HEK293 (cell line): ENCODE data around the gene TSPEAR.

Experiments
- CTCF ChIP-seq: fragments of 450-650 bp; formaldehyde crosslinking; IDR thresholded peaks from 2 replicates; pipeline ENCODE4 v1.5.1; 2016; ENCODE audit warnings: missing biosample characterization, missing genetic modification characterization
- KLF16 ChIP-seq: fragments of 450-650 bp; formaldehyde crosslinking; IDR thresholded peaks from 2 replicates; pipeline ENCODE4 v1.5.1; 2017; ENCODE audit warnings: missing biosample characterization, missing genetic modification characterization
- PRDM10 ChIP-seq: fragments of 450-650 bp; formaldehyde crosslinking; IDR thresholded peaks from 2 replicates; pipeline ENCODE4 v1.5.1; 2016; ENCODE audit warnings: missing biosample characterization, missing genetic modification characterization
- SP2 ChIP-seq: fragments of 450-650 bp; formaldehyde crosslinking; IDR thresholded peaks from 2 replicates; pipeline ENCODE4 v1.5.1; 2016; ENCODE audit warnings: missing biosample characterization, missing genetic modification characterization
- SP7 ChIP-seq: fragments of 450-650 bp; formaldehyde crosslinking; IDR thresholded peaks from 2 replicates; pipeline ENCODE4 v1.5.1; 2016; ENCODE audit warnings: missing biosample characterization, missing genetic modification characterization
- TCF7L2 ChIP-seq: IDR thresholded peaks from 2 replicates; pipeline ENCODE4 v1.6.1; 2011; ENCODE audit warnings: low read depth, mild to moderate bottlenecking, inconsistent platforms, low read length, moderate library complexity, borderline replicate concordance
- ZBTB11 ChIP-seq: fragments of 450-650 bp; formaldehyde crosslinking; conservative IDR thresholded peaks from 2 replicates; pipeline ENCODE4 v1.5.1; 2016; ENCODE audit warnings: low read depth, missing biosample characterization, missing genetic modification characterization
- ZBTB17 ChIP-seq: fragments of 450-650 bp; formaldehyde crosslinking; IDR thresholded peaks from 2 replicates; pipeline ENCODE4 v1.5.1; 2016; ENCODE audit warnings: missing biosample characterization, missing genetic modification characterization
- ZNF23 ChIP-seq: fragments of 450-650 bp; formaldehyde crosslinking; IDR thresholded peaks from 2 replicates; pipeline ENCODE4 v1.5.1; 2016; ENCODE audit warnings: missing biosample characterization, missing genetic modification characterization, borderline replicate concordance
- ZNF37A ChIP-seq: fragments of 450-650 bp; IDR thresholded peaks from 2 replicates; pipeline ENCODE4 v1.5.1; 2018; ENCODE audit warnings: missing biosample characterization, missing genetic modification characterization
- ZNF549 ChIP-seq: fragments of 450-650 bp; IDR thresholded peaks from 2 replicates; pipeline ENCODE4 v1.5.1; 2018; ENCODE audit warnings: missing biosample characterization, missing genetic modification characterization, mild to moderate bottlenecking, inconsistent platforms, moderate library complexity
- ZNF585B ChIP-seq: fragments of 450-650 bp; formaldehyde crosslinking; IDR thresholded peaks from 2 replicates; pipeline ENCODE4 v1.5.1; 2016; ENCODE audit warnings: missing biosample characterization, missing genetic modification characterization
- ZSCAN5A ChIP-seq: fragments of 450-650 bp; formaldehyde crosslinking; IDR thresholded peaks from 2 replicates; pipeline ENCODE4 v1.5.1; 2016; ENCODE audit warnings: missing biosample characterization, missing genetic modification characterization

GRCh38 chr21:44507673-44508425, 203.5 kb downstream of the TSPEAR start:
- TF ChIP-seq ZBTB17 (tag by site-specific recombination), result no peak
- TF ChIP-seq ZNF585B (tag by site-specific recombination), result no peak
- no peak for TF ChIP-seq ZBTB11 (tag by site-specific recombination)
- TF ChIP-seq ZNF37A, result no peak
- TF ChIP-seq SP7 (tag by site-specific recombination), result no peak
- TF ChIP-seq CTCF (tag by site-specific recombination), result no peak
- TF ChIP-seq SP2 (tag by site-specific recombination), result no peak
- TF ChIP-seq ZNF549 (tag by site-specific recombination), result no peak
- no peak for TF ChIP-seq TCF7L2
- TF ChIP-seq KLF16 (tag by site-specific recombination), result no peak
- no peak for TF ChIP-seq PRDM10 (tag by site-specific recombination)
- no peak for TF ChIP-seq ZNF23
- TF ChIP-seq ZSCAN5A, result no peak
